Vagina (tissue), 2 donors: ENCODE measurements around the gene PEPD.

Source experiments
- POLR2A ChIP-seq, 2 donors: fragments of 450-650 bp; IDR thresholded peaks; one replicate each; pipeline ENCODE4 v1.6.1; 2017; ENCODE audit warnings: antibody characterized with exemption in 2 of 2, mild to moderate bottlenecking in 2 of 2, moderate library complexity in 2 of 2
- POLR2AphosphoS5 ChIP-seq, 2 donors: sonication (generic); formaldehyde crosslinking; IDR thresholded peaks; one replicate each; pipeline ENCODE4 v1.9.0; 2017; ENCODE audit warnings: antibody characterized with exemption in 2 of 2, mild to moderate bottlenecking in 2 of 2, low read depth in 1 of 2; ENCODE audit not compliant: insufficient read depth in 1 of 2
- TF ChIP-seq, protein P1 (sequence below), 3 experiments: fragments of 450-650 bp in 2 of 3; fragments of 200-600 bp in 1 of 3; sonication (generic) in 1 of 3; IDR thresholded peaks; one replicate each; pipeline ENCODE4 v1.5.1; 2017 to 2019; ENCODE audit warnings: antibody characterized with exemption in 3 of 3, mild to moderate bottlenecking in 2 of 3, moderate library complexity in 2 of 3

DNA sequence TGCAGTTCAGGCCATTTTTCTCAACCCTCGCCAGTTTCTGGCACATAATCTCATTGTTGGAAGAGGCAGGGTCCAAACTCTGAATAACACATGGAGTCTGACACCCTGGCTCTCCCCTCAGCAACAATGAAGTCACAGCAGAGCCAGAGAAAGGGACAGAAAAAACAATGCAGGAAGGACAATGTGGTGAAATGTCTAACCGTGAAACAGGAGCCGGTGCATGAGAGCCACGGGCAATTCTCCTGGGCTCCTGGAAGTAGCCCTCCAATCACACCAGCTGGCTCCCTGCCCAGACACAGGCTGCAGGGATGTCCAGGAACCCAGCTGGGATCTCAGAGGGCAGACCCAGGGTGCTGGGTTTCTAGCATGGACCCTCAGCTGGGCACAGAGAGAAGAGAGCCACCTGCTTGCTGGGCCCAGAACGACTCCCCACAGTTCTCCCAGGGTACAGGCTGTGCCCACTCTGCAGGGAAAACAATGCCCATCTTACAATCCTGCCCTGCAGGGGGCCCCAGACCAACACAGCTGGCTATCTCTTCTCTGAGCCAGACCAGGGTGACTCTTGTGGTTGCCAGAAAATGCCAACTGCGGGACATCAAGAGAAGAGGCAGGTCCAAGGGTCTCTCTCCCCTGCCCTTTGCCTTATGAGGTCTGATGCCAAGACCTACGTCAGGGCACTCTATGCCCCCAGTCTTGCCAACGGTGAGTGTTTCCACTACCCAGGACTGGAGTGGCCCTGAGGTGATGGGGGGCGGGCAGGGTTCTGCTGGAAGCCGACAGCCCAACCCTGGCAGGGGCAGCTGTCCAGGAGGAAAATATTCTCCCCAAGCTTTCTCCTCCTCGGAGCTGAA is 83.5 kb downstream of the PEPD start:
- no peak for TF ChIP-seq POLR2AphosphoS5 (IDR thresholded peaks at IDR 0.05; ENCODE audit: insufficient read depth in 1 of 2, low read depth in 1 of 2)
- TF ChIP-seq, protein P1, sequence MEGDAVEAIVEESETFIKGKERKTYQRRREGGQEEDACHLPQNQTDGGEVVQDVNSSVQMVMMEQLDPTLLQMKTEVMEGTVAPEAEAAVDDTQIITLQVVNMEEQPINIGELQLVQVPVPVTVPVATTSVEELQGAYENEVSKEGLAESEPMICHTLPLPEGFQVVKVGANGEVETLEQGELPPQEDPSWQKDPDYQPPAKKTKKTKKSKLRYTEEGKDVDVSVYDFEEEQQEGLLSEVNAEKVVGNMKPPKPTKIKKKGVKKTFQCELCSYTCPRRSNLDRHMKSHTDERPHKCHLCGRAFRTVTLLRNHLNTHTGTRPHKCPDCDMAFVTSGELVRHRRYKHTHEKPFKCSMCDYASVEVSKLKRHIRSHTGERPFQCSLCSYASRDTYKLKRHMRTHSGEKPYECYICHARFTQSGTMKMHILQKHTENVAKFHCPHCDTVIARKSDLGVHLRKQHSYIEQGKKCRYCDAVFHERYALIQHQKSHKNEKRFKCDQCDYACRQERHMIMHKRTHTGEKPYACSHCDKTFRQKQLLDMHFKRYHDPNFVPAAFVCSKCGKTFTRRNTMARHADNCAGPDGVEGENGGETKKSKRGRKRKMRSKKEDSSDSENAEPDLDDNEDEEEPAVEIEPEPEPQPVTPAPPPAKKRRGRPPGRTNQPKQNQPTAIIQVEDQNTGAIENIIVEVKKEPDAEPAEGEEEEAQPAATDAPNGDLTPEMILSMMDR (IDR thresholded peaks at IDR 0.05): no peak
- TF ChIP-seq POLR2A (IDR thresholded peaks at IDR 0.05): no peak
